MCF 10A (cell line): ENCODE results near the gene ORC2. TPM values are rescaled to one million over a fixed set of nuclear protein-coding genes. Genes with fewer than 3 reads are reported as not detected.

Source experiments
- BruUV-seq: library from RNA; stranded (reverse); fragments of 400-500 nt; replicated peaks from 2 replicates; lab custom pipeline; 2021; lab: Mats Ljungman, UMichigan
- CTCF ChIA-PET: fragments of 300-600 bp; sonication (Branson Sonifier 250); formaldehyde crosslinking; extraction: SDS; loops from one replicate; lab custom pipeline; 2021; ENCODE audit warnings: antibody characterized with exemption, inconsistent platforms; lab: Yijun Ruan, JAX
- POLR2A ChIA-PET: fragments of 300-600, 350-650 bp; sonication (Branson Sonifier 250); formaldehyde crosslinking; extraction: SDS; loops from one replicate; lab custom pipeline; 2020; ENCODE audit warnings: antibody characterized with exemption, inconsistent platforms; lab: Yijun Ruan, JAX
- DNase-seq: peaks from one replicate; pipeline ENCODE4 v3.0.0-alpha.2; 2018; ENCODE audit not compliant: unreplicated experiment
- H3K27ac Mint-ChIP-seq: one replicate; pipeline ENCODE4 v1.8.0; 2022; ENCODE audit warnings: mild to moderate bottlenecking, low read depth, mixed read lengths; ENCODE audit not compliant: unreplicated experiment
- H3K27me3 Mint-ChIP-seq: one replicate; pipeline ENCODE4 v1.8.0; 2022; ENCODE audit warnings: mixed read lengths; ENCODE audit not compliant: insufficient read depth, unreplicated experiment
- H3K36me3 Mint-ChIP-seq: one replicate; pipeline ENCODE4 v1.8.0; 2022; ENCODE audit warnings: mild to moderate bottlenecking, moderate library complexity, mixed read lengths; ENCODE audit not compliant: insufficient read depth, unreplicated experiment
- H3K4me1 Mint-ChIP-seq: one replicate; pipeline ENCODE4 v1.8.0; 2022; ENCODE audit warnings: mixed read lengths; ENCODE audit not compliant: insufficient read depth, unreplicated experiment
- H3K4me3 Mint-ChIP-seq: one replicate; pipeline ENCODE4 v1.8.0; 2022; ENCODE audit warnings: mild to moderate bottlenecking, moderate library complexity, mixed read lengths; ENCODE audit not compliant: unreplicated experiment
- H3K9me3 Mint-ChIP-seq: one replicate; pipeline ENCODE4 v1.8.0; 2022; ENCODE audit warnings: mixed read lengths; ENCODE audit not compliant: unreplicated experiment
- CTCF ChIP-seq: fragments of 200-600 bp; IDR thresholded peaks from one replicate; pipeline ENCODE4 v1.8.0; 2022; ENCODE audit warnings: antibody characterized with exemption, mild to moderate bottlenecking; ENCODE audit not compliant: unreplicated experiment
- intact Hi-C: fragments of 100-400 bp; cut with micrococcal nuclease; formaldehyde crosslinking; loops from 2 replicates; pipeline ENCODE4 v1.14.1; 2022
- total RNA-seq: library from RNA; stranded (reverse); gene quantifications from 2 replicates; pipeline ENCODE4 v1.2.3, GENCODE V29; 2022

ORC2 gene
- total RNA-seq, 1 experiment from 2014 or later = 54.4 TPM

DNA sequence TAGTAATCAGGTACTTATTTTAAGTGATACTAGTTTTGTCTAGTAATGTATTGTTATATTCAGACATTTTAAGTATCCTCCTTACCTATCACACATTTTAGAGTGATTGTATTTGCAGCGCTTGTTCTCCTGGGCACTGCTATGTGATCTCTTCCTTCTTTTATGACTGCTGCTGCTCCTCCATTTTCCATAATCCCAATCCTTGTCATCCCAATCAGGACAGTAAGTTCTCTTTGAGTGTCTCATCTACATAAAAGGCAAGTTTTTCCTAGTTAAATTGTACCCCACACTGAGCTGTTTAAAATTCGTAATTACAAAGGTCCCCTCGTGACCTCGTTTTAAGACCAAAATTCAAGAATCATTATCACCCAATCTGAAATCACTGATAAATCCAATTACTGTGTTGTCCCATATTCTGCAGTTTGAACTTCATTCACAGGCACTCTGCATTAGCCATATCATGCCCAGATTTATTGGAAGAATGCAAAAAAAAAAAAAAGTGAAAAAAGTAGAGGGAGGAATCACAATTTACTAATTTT, 101.8 kb downstream of the ORC2 start:
- DNase-seq = no peak
- BruUV-seq = no TSS peak
- intact Hi-C loops = loop anchor here (1.0 to 5.0 kb wide), 3 partner anchors 49 to 148 kb away; partner anchors contain the start of gene BZW1
- H3K4me3 Mint-ChIP-seq = peak overlapping the region; percentile 86
- no peak for TF ChIP-seq CTCF
- peaks cover 23% of the 10 kb centered on the region for H3K4me1 Mint-ChIP-seq
- ChIA-PET POLR2A (interaction anchor here (0.6 to 4.1 kb wide), 14 partner anchors 9 to 1597 kb away, joined by 3 to 21 read pairs (median 3); partner anchors contain the start of genes BZW1, NDUFB3, NIF3L1 and ORC2), CTCF (interaction anchor here (0.6 to 1.3 kb wide), 2 partner anchors 75 to 161 kb away, joined by 3 to 4 read pairs; no protein-coding TSS in a partner anchor)
- peak overlapping the region; percentile 99 for H3K27ac Mint-ChIP-seq
- no peaks in the 10 kb centered on the region for H3K27me3 Mint-ChIP-seq
- H3K36me3 Mint-ChIP-seq = peaks cover 73% of the 10 kb centered on the region
- no peaks in the 10 kb centered on the region for H3K9me3 Mint-ChIP-seq

DNA sequence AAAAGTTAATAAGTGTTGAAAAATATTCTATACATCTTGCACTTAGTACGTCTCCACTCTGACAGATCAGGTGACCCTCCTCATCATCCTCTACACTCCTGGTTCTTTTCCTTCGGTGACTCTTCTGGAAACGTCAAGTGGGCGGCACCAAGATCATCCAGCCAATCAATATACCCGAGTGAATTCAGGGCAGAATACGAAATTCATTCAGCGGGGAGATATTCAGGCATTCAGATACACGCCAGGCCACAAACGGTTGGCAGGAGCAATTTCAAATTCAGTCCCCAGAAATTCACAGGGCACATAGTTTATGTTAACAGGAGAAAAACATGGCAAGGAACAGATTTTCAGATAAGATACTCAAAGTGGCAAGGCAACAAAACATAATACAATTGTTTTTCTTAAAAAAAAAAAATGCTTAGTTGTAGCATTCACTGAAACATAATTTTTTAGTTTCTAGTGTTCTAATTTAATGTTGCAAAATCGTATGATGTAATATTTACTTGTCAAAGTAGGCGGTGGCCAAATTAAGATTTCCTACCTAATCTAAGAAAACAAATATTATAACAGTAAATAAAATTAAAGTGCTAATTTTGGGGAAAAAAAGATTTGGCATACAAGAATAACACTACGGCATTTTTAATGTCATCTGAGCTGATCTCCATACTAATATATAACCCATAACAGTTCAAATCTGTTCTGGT, 103.2 kb downstream of the ORC2 start:
- DNase-seq = no peak
- H3K27ac Mint-ChIP-seq = no peak overlapping the region
- no TSS peak for BruUV-seq
- CTCF ChIA-PET = interaction anchor here (0.9 kb wide), 1 partner anchor 27 kb away, joined by 3 read pairs; no protein-coding TSS in a partner anchor
- H3K27me3 Mint-ChIP-seq = no peaks in the 10 kb centered on the region
- peaks cover 87% of the 10 kb centered on the region for H3K36me3 Mint-ChIP-seq
- intact Hi-C loops = loop anchor here (5.0 kb wide), 1 partner anchor 48 kb away; the partner anchor contains the start of gene BZW1
- H3K4me3 Mint-ChIP-seq = peak overlapping the region; percentile 86
- no peak for TF ChIP-seq CTCF
- peaks cover 23% of the 10 kb centered on the region for H3K4me1 Mint-ChIP-seq
- no peaks in the 10 kb centered on the region for H3K9me3 Mint-ChIP-seq
- POLR2A ChIA-PET = interaction anchor here (0.6 to 4.1 kb wide), 5 partner anchors 29 to 212 kb away, joined by 3 to 21 read pairs (median 4); partner anchors contain the start of genes NDUFB3, NIF3L1 and PPIL3

Other genes with a start within 250 kb of the ORC2 start
- gene BZW1, start 151.8 kb downstream of the ORC2 start, total RNA-seq = 353 and 371 TPM in 2 replicates
- 102 and 118 TPM in 2 replicates for gene CLK1, start 99.0 kb downstream of the ORC2 start, total RNA-seq
- gene PPIL3, start 74.6 kb downstream of the ORC2 start, total RNA-seq = 33.9 and 35.4 TPM in 2 replicates
- gene NIF3L1, start 74.3 kb downstream of the ORC2 start, total RNA-seq = 19.3 and 26.1 TPM in 2 replicates
- 13.7 and 13.9 TPM in 2 replicates for gene HYCC2, start 108.0 kb upstream of the ORC2 start, total RNA-seq
- 78.0 and 94.9 TPM in 2 replicates for gene NDUFB3, start 108.3 kb upstream of the ORC2 start, total RNA-seq
- gene CFLAR, start 152.5 kb upstream of the ORC2 start, total RNA-seq = 69.2 and 70.1 TPM in 2 replicates
- gene CASP10, start 219.5 kb upstream of the ORC2 start, total RNA-seq = 0.19 and 0.27 TPM in 2 replicates